H1 (cell line): ENCODE data around the gene ARHGAP22. TPM values are rescaled to one million over a fixed set of nuclear protein-coding genes. Genes with fewer than 3 reads are reported as not detected.

Experiments
- CTCF ChIA-PET: fragments of 300-600 bp; sonication (Branson Sonifier 250); formaldehyde crosslinking; loops from one replicate; lab custom pipeline; 2021; ENCODE audit not compliant: partially characterized antibody; lab: Charles Lee
- POLR2A ChIA-PET: fragments of 300-600 bp; sonication (Branson Sonifier 250); formaldehyde crosslinking; loops from one replicate; lab custom pipeline; 2021; ENCODE audit warnings: inconsistent platforms; ENCODE audit not compliant: partially characterized antibody; lab: Charles Lee
- DNase-seq, 2 experiments: peaks; one replicate each; pipeline versions ENCODE4 v3.0.0 to v3.0.0-alpha.2; 2010 to 2022; ENCODE audit warnings: low spot score in 2 of 2, low read depth in 1 of 2, mixed read lengths in 1 of 2
- FAIRE-seq: peaks from 2 replicates; lab custom pipeline; 2011; peaks lifted over from hg19 to GRCh38; lab: Jason Lieb, UNC
- H2AFZ ChIP-seq: 2 replicates; pipeline ENCODE4 v1.8.1; 2012; ENCODE audit warnings: low read length, inconsistent platforms
- H2AK5ac ChIP-seq: 2 replicates; pipeline ENCODE4 v1.6.1; 2013; ENCODE audit warnings: low read depth, low read length
- H2BK120ac ChIP-seq: replicated peaks from 2 replicates; pipeline ENCODE3; 2013; ENCODE audit warnings: low read depth, low read length, inconsistent platforms
- H2BK12ac ChIP-seq: 2 replicates; pipeline ENCODE4 v1.6.1; 2013; ENCODE audit warnings: low read depth, low read length
- H2BK15ac ChIP-seq: 2 replicates; pipeline ENCODE4 v1.6.1; 2013; ENCODE audit warnings: low read length
- H2BK20ac ChIP-seq: 2 replicates; pipeline ENCODE4 v1.6.1; 2013; ENCODE audit warnings: low read length
- H2BK5ac ChIP-seq: 2 replicates; pipeline ENCODE4 v1.6.1; 2013; ENCODE audit warnings: low read depth, low read length
- H3K14ac ChIP-seq: 2 replicates; pipeline ENCODE4 v1.6.1; 2013; ENCODE audit warnings: inconsistent platforms; ENCODE audit not compliant: insufficient read length
- H3K18ac ChIP-seq: 2 replicates; pipeline ENCODE4 v1.6.1; 2013; ENCODE audit warnings: low read length; ENCODE audit errors: extremely low read depth
- H3K23ac ChIP-seq: 2 replicates; pipeline ENCODE4 v1.6.1; 2013; ENCODE audit warnings: inconsistent platforms; ENCODE audit not compliant: insufficient read length
- H3K23me2 ChIP-seq: 2 replicates; pipeline ENCODE4 v1.6.1; 2013; ENCODE audit warnings: low read depth, low read length
- H3K27ac ChIP-seq: 2 replicates; pipeline ENCODE4 v1.6.1; 2011; ENCODE audit warnings: low read depth, low read length, inconsistent platforms
- H3K27me3 ChIP-seq, 4 experiments: replicated peaks in 1 of 4; 1 replicate in 1 of 4; 2 replicates in 3 of 4; pipeline versions ENCODE4 v1.6.1 to v1.8.1; 2011 to 2013; ENCODE audit warnings: low read length in 3 of 4, mild to moderate bottlenecking in 3 of 4, inconsistent platforms in 2 of 4, mixed read lengths in 2 of 4, moderate library complexity in 1 of 4; ENCODE audit not compliant: control insufficient read depth in 3 of 4, insufficient read depth in 3 of 4; ENCODE audit errors: extremely low read depth in 1 of 4
- H3K36me3 ChIP-seq, 4 experiments: 2 replicates each; pipeline versions ENCODE4 v1.6.1 to v1.8.1; 2011 to 2013; ENCODE audit warnings: mild to moderate bottlenecking in 4 of 4, low read length in 3 of 4, moderate library complexity in 2 of 4, control low read depth in 1 of 4, inconsistent platforms in 1 of 4; ENCODE audit not compliant: insufficient read depth in 4 of 4, control insufficient read depth in 2 of 4
- H3K4ac ChIP-seq: replicated peaks from 2 replicates; pipeline ENCODE3; 2013; ENCODE audit warnings: low read length, low read depth, mixed read lengths, inconsistent platforms; ENCODE audit not compliant: insufficient read length
- H3K4me1 ChIP-seq, 4 experiments: replicated peaks in 1 of 4; 1 replicate in 1 of 4; 2 replicates in 3 of 4; pipeline versions ENCODE4 v1.6.1 to v1.8.1; 2011 to 2013; ENCODE audit warnings: low read length in 3 of 4, inconsistent platforms in 2 of 4, mixed read lengths in 1 of 4; ENCODE audit not compliant: insufficient read depth in 4 of 4, control insufficient read depth in 3 of 4
- H3K4me2 ChIP-seq, 2 experiments: 2 replicates each; pipeline versions ENCODE4 v1.6.1 to v1.8.1; 2011 to 2013; ENCODE audit warnings: low read depth in 2 of 2, low read length in 2 of 2, control low read depth in 1 of 2, inconsistent platforms in 1 of 2, mild to moderate bottlenecking in 1 of 2; ENCODE audit not compliant: insufficient read depth in 1 of 2
- H3K4me3 ChIP-seq, 4 experiments: fragments of 200-600, 300-600 bp in 1 of 4; sonication (generic), shearing (Covaris generic), sonication (Bioruptor Twin) in 1 of 4; 2 replicates each; pipeline versions ENCODE4 v1.5.1 to v1.8.1; 2011 to 2016; ENCODE audit warnings: low read length in 4 of 4, low read depth in 3 of 4, control low read depth in 2 of 4, inconsistent platforms in 2 of 4, mild to moderate bottlenecking in 2 of 4, mixed read lengths in 1 of 4, moderate library complexity in 1 of 4; ENCODE audit not compliant: insufficient read depth in 2 of 4; ENCODE audit errors: extremely low read depth in 1 of 4
- H3K56ac ChIP-seq: replicated peaks from 2 replicates; pipeline ENCODE3; 2013; ENCODE audit warnings: low read depth, mild to moderate bottlenecking, mixed read lengths, low read length, inconsistent platforms; ENCODE audit not compliant: insufficient read length
- H3K79me1 ChIP-seq: 2 replicates; pipeline ENCODE4 v1.6.1; 2013; ENCODE audit warnings: low read depth, low read length, control low read depth
- H3K79me2 ChIP-seq, 2 experiments: 2 replicates each; pipeline versions ENCODE4 v1.6.1 to v1.8.1; 2012 to 2013; ENCODE audit warnings: low read length in 2 of 2, mild to moderate bottlenecking in 2 of 2, inconsistent platforms in 1 of 2; ENCODE audit not compliant: insufficient read depth in 2 of 2, control insufficient read depth in 1 of 2
- H3K9ac ChIP-seq, 4 experiments: replicated peaks in 1 of 4; 1 replicate in 1 of 4; 2 replicates in 3 of 4; pipeline versions ENCODE4 v1.6.1 to v1.8.1; 2011 to 2013; ENCODE audit warnings: low read depth in 3 of 4, low read length in 3 of 4, control low read depth in 2 of 4, mild to moderate bottlenecking in 2 of 4, moderate library complexity in 2 of 4, inconsistent platforms in 1 of 4; ENCODE audit errors: extremely low read depth in 1 of 4
- H3K9me3 ChIP-seq, 2 experiments: 2 replicates each; pipeline versions ENCODE4 v1.6.1 to v1.8.1; 2012 to 2013; ENCODE audit warnings: mild to moderate bottlenecking in 2 of 2, moderate library complexity in 2 of 2, control low read depth in 1 of 2, inconsistent platforms in 1 of 2, low read depth in 1 of 2, low read length in 1 of 2, mixed read lengths in 1 of 2; ENCODE audit not compliant: insufficient read depth in 2 of 2
- H4K20me1 ChIP-seq, 2 experiments: replicated peaks in 1 of 2; 2 replicates each; pipeline versions ENCODE3 to v1.8.1; 2011 to 2013; ENCODE audit warnings: inconsistent platforms in 2 of 2, low read length in 2 of 2, mild to moderate bottlenecking in 1 of 2; ENCODE audit not compliant: insufficient read depth in 2 of 2, control insufficient read depth in 1 of 2
- H4K5ac ChIP-seq: 2 replicates; pipeline ENCODE4 v1.6.1; 2013; ENCODE audit warnings: low read length, low read depth, mixed read lengths, inconsistent platforms; ENCODE audit not compliant: insufficient read length
- H4K8ac ChIP-seq: 2 replicates; pipeline ENCODE4 v1.8.0; 2013; ENCODE audit warnings: mild to moderate bottlenecking, moderate library complexity, low read length, inconsistent platforms; ENCODE audit not compliant: insufficient read depth; ENCODE audit errors: extremely low read depth
- H4K91ac ChIP-seq: replicated peaks from 2 replicates; pipeline ENCODE3; 2013; ENCODE audit warnings: low read length, mixed read lengths, inconsistent platforms; ENCODE audit not compliant: insufficient read length
- ATF3 ChIP-seq: IDR thresholded peaks from 2 replicates; pipeline ENCODE4 v1.6.1; 2011; ENCODE audit warnings: low read depth, mild to moderate bottlenecking, low read length; ENCODE audit not compliant: insufficient read depth
- CHD1 ChIP-seq: IDR thresholded peaks from 2 replicates; pipeline ENCODE4 v1.6.1; 2012; ENCODE audit warnings: low read depth, low read length, improper control_type of control experiment
- EP300 ChIP-seq, 2 experiments: IDR thresholded peaks; 1 replicate in 1 of 2; 2 replicates in 1 of 2; pipeline ENCODE4 v1.6.1; 2011 to 2012; ENCODE audit warnings: low read depth in 2 of 2, low read length in 2 of 2, mild to moderate bottlenecking in 2 of 2, borderline replicate concordance in 1 of 2, inconsistent platforms in 1 of 2, moderate library complexity in 1 of 2
- JUN ChIP-seq: IDR thresholded peaks from 2 replicates; pipeline ENCODE4 v1.6.1; 2011; ENCODE audit warnings: low read depth, mild to moderate bottlenecking, improper control_type of control experiment, low read length
- KDM1A ChIP-seq: fragments of 200-600, 300-600 bp; sonication (generic); IDR thresholded peaks from 2 replicates; pipeline ENCODE4 v1.7.1; 2016; ENCODE audit warnings: mild to moderate bottlenecking, low read length, borderline replicate concordance
- KDM4A ChIP-seq: IDR thresholded peaks from one replicate; pipeline ENCODE4 v1.7.1; 2012; ENCODE audit warnings: low read depth, mild to moderate bottlenecking, moderate library complexity, low read length, inconsistent platforms; ENCODE audit not compliant: severe bottlenecking
- MAFK ChIP-seq: IDR thresholded peaks from 2 replicates; pipeline ENCODE4 v1.6.1; 2012; ENCODE audit warnings: low read depth, mild to moderate bottlenecking, improper control_type of control experiment, low read length
- RNF2 ChIP-seq: fragments of 200-900, 300-1000 bp; sonication (generic); IDR thresholded peaks from 2 replicates; pipeline ENCODE4 v1.7.1; 2016; ENCODE audit warnings: borderline replicate concordance, low read depth, mild to moderate bottlenecking, antibody characterized with exemption, low read length; ENCODE audit not compliant: poor library complexity, severe bottlenecking; ENCODE audit errors: missing control alignments
- SAP30 ChIP-seq: fragments of 300-600 bp; sonication (generic); IDR thresholded peaks from 2 replicates; pipeline ENCODE4 v1.7.1; 2012; ENCODE audit warnings: low read length, moderate library complexity, mild to moderate bottlenecking, inconsistent platforms; ENCODE audit not compliant: insufficient read depth, insufficient replicate concordance
- SP2 ChIP-seq: IDR thresholded peaks from 2 replicates; pipeline ENCODE4 v1.6.1; 2012; ENCODE audit warnings: mild to moderate bottlenecking, low read length, inconsistent platforms
- TAF1 ChIP-seq: IDR thresholded peaks from 2 replicates; pipeline ENCODE4 v1.6.1; 2011; ENCODE audit warnings: mild to moderate bottlenecking, low read depth, low read length
- WGBS, 2 experiments: shearing (Covaris generic) in 1 of 2; methylation state at CpG; one replicate each; pipeline versions ENCODE4 v1.1.6 to v1.1.7; 2013 to 2015; ENCODE audit warnings: low lambda C conversion rate in 2 of 2, mixed read lengths in 2 of 2, inconsistent platforms in 1 of 2, low coverage in 1 of 2, missing lambda C conversion rate in 1 of 2; ENCODE audit not compliant: insufficient replicate concordance in 2 of 2, insufficient coverage in 1 of 2, insufficient read length in 1 of 2; ENCODE audit errors: extremely low coverage in 1 of 2, missing lambda C conversion rate in 1 of 2; 5-methylcytosine and 5-hydroxymethylcytosine counted together
- polyA plus RNA-seq, 7 experiments: library from polyadenylated mRNA; depleted of rRNA in 3 of 7; stranded (reverse) in 5 of 7; unstranded in 2 of 7; fragments of >200 nt in 5 of 7; fragments of 200-250 nt in 2 of 7; gene quantifications; 1 replicate in 5 of 7; 2 replicates in 1 of 7; 4 replicates in 1 of 7; pipeline versions ENCODE4 v1.2.1 to v1.2.3, GENCODE V29; 2011 to 2013; ENCODE audit warnings: missing spikeins in 2 of 7, mixed read lengths in 2 of 7
- total RNA-seq: library from RNA; stranded (reverse); fragmentation: NEBNext Ultra II Directional; extraction: Animal tissue kit (Norgen Biotek cat#: 25700); gene quantifications from 2 replicates; pipeline ENCODE4 v1.2.1, GENCODE V29; 2021

ARHGAP22 gene
- total and polyA plus RNA-seq, 2 of the 8 experiments (the other 6 are each of a cell fraction or from before 2014, with no cell fraction given) = 3.6 to 11.2 TPM

- no peak overlapping the region for H3K23ac ChIP-seq
- DNase-seq (no peak), FAIRE-seq (no peak)
- ChIA-PET POLR2A (no interaction called here), CTCF (interaction anchor here (0.7 to 3.8 kb wide), 6 partner anchors 10 to 88 kb away, joined by 3 to 15 read pairs (median 4); no protein-coding TSS in a partner anchor)
- H3K4me3 ChIP-seq = no peak overlapping the region
- H3K23me2 ChIP-seq = peaks cover 6% of the 10 kb centered on the region; the same call in 1 of the 2 replicates
- no peaks in the 10 kb centered on the region for H4K20me1 ChIP-seq
- H3K27me3 ChIP-seq = no peaks in the 10 kb centered on the region
- no peaks in the 10 kb centered on the region for H3K4me1 ChIP-seq
- no peak overlapping the region for H3K4me2 ChIP-seq
- no peak overlapping the region for H2BK20ac ChIP-seq
- H3K9me3 ChIP-seq = no peaks in the 10 kb centered on the region
- no peak overlapping the region for H3K4ac ChIP-seq
- H3K36me3 ChIP-seq = no peaks in the 10 kb centered on the region
- no peak overlapping the region for H2BK5ac ChIP-seq
- H3K9ac ChIP-seq = no peak overlapping the region
- no peak overlapping the region for H2BK120ac ChIP-seq
- H3K79me1 ChIP-seq = no peaks in the 10 kb centered on the region
- H2AK5ac ChIP-seq = no peak overlapping the region
- no peak overlapping the region for H3K27ac ChIP-seq
- H2BK12ac ChIP-seq = no peak overlapping the region
- H3K14ac ChIP-seq = no peak overlapping the region
- no peak overlapping the region for H4K5ac ChIP-seq
- H4K8ac ChIP-seq = no peak overlapping the region
- no peak overlapping the region for H2AFZ ChIP-seq
- no peak overlapping the region for H3K56ac ChIP-seq
- no peak overlapping the region for H2BK15ac ChIP-seq
- no peaks in the 10 kb centered on the region for H3K79me2 ChIP-seq
- no peak overlapping the region for H3K18ac ChIP-seq
- H4K91ac ChIP-seq = no peak overlapping the region
- WGBS, 2 experiments = 84% methylated on average over 4 of the region's 4 CpGs; no CpG with 5 or more reads in 1 of the 2 experiments
- TF ChIP-seq ATF3 (no peak), CHD1 (no peak), RNF2 (no peak), KDM1A (no peak), TAF1 (no peak), MAFK (no peak), KDM4A (no peak), SAP30 (no peak), SP2 (no peak), JUN (no peak), EP300 (IDR thresholded peaks at IDR 0.05; ENCODE audit: borderline replicate concordance in 1 of 2, low read depth in 2 of 2, low read length in 2 of 2) (no peak)
These were observed 28.7 kb upstream of the ARHGAP22 start for GRCh38 chr10:48633381-48634197.
